K562 (cell line): ENCODE results near the gene STAP1. TPM values are rescaled to one million over a fixed set of nuclear protein-coding genes. Genes with fewer than 3 reads are reported as not detected.
A peak's percentile ranks its signal among the peaks of the same experiment; 100 is the strongest.

Experiments used
- CBX1 ChIP-seq: sonication (generic); IDR thresholded peaks from 2 replicates; pipeline ENCODE4 v1.6.1; 2016; ENCODE audit warnings: antibody characterized with exemption, low read depth, mild to moderate bottlenecking
- CREM ChIP-seq: IDR thresholded peaks from 2 replicates; pipeline ENCODE4 v1.6.1; 2014; ENCODE audit warnings: antibody characterized with exemption, low read depth
- RERE ChIP-seq: sonication (generic); formaldehyde crosslinking; IDR thresholded peaks from 2 replicates; pipeline ENCODE4 v1.8.0; 2023; ENCODE audit warnings: missing genetic modification reagents, mild to moderate bottlenecking, borderline replicate concordance
- SRSF9 ChIP-seq: fragments of 200-400 bp; formaldehyde crosslinking; IDR thresholded peaks from 2 replicates; pipeline ENCODE4 v1.6.1; 2017; ENCODE audit warnings: low read depth, low read length, borderline replicate concordance
- TEAD1 ChIP-seq, 2 experiments: fragments of 450-650 bp in 1 of 2; sonication (generic) in 1 of 2; formaldehyde crosslinking; IDR thresholded peaks; 2 replicates each; pipeline versions ENCODE4 v1.4.0 to v1.8.0; 2020 to 2022; ENCODE audit warnings: mild to moderate bottlenecking in 2 of 2, missing genetic modification reagents in 1 of 2
- ZFP1 ChIP-seq: fragments of 450-650 bp; formaldehyde crosslinking; IDR thresholded peaks from 2 replicates; pipeline ENCODE4 v1.4.0; 2020; ENCODE audit warnings: mild to moderate bottlenecking, mixed read lengths
- ZNF639 ChIP-seq, 2 experiments: fragments of 200-800 bp in 1 of 2; sonication (Bioruptor generic) in 1 of 2; sonication (generic) in 1 of 2; formaldehyde crosslinking in 1 of 2; IDR thresholded peaks in 1 of 2; conservative IDR thresholded peaks in 1 of 2; 2 replicates each; pipeline versions ENCODE4 v1.5.0 to v1.6.1; 2016 to 2020; ENCODE audit warnings: missing compliant biosample characterization in 1 of 2, missing genetic modification characterization in 1 of 2, missing genetic modification reagents in 1 of 2
- polyA plus RNA-seq, 8 experiments: library from polyadenylated mRNA; depleted of rRNA in 4 of 8; stranded (reverse) in 5 of 8; unstranded in 3 of 8; fragments of >200 nt; fragmentation: Nextera tagmentation in 2 of 8; fragmentation: Illumina TruSeq in 1 of 8; extraction: Ambion mirVana in 2 of 8; extraction: Trizol in 1 of 8; gene quantifications; 2 replicates each; pipeline versions ENCODE4 v1.2.1 to v1.2.3, GENCODE V29; 2011 to 2014; ENCODE audit warnings: inconsistent platforms in 1 of 8, missing spikeins in 1 of 8
- total RNA-seq, 7 experiments: library from RNA; depleted of rRNA in 6 of 7; stranded (reverse); fragments of >200 nt in 6 of 7; fragmentation: Illumina TruSeq in 2 of 7; extraction: Trizol in 2 of 7; gene quantifications; 2 replicates each; pipeline versions ENCODE4 v1.2.1 to v1.2.3, GENCODE V29; 2011 to 2021; ENCODE audit warnings: low replicate concordance in 1 of 7
- TF ChIP-seq, protein P1 (sequence below): fragments of 450-650 bp; IDR thresholded peaks from 2 replicates; pipeline ENCODE4 v1.6.1; 2016
- TF ChIP-seq, protein P2 (sequence below): fragments of 250-450 bp; sonication (Bioruptor Pico); IDR thresholded peaks from 2 replicates; pipeline ENCODE4 v1.8.0; 2022; ENCODE audit warnings: inconsistent platforms, mild to moderate bottlenecking, moderate library complexity, borderline replicate concordance
- TF ChIP-seq, protein P3 (sequence below): fragments of 150-350 bp; IDR thresholded peaks from 2 replicates; pipeline ENCODE4 v1.6.1; 2014; ENCODE audit warnings: low read depth, mild to moderate bottlenecking, low read length, borderline replicate concordance

STAP1 gene
- total and polyA plus RNA-seq, 9 of the 15 experiments (the other 6 are each of a cell fraction or from before 2014, with no cell fraction given) = 0.50 to 5.6 (median 1.4) TPM

GRCh38 chr4:67575232-67576058 lies 16.9 kb downstream of the STAP1 start (continued):
- TF ChIP-seq RERE (no peak), CBX1 (no peak), ZNF639 (CRISPR knock-in tag; conservative IDR thresholded peaks at IDR 0.05 in 1 of 2, IDR thresholded peaks at IDR 0.05 in 1 of 2) (peak in 1 of 2 experiments; percentile 39; a peak in 2 of 4 replicates), CREM (no peak), SRSF9 (no peak), TEAD1 (CRISPR knock-in tag; IDR thresholded peaks at IDR 0.05) (no peak), ZFP1 (no peak)
- TF ChIP-seq, protein P1, sequence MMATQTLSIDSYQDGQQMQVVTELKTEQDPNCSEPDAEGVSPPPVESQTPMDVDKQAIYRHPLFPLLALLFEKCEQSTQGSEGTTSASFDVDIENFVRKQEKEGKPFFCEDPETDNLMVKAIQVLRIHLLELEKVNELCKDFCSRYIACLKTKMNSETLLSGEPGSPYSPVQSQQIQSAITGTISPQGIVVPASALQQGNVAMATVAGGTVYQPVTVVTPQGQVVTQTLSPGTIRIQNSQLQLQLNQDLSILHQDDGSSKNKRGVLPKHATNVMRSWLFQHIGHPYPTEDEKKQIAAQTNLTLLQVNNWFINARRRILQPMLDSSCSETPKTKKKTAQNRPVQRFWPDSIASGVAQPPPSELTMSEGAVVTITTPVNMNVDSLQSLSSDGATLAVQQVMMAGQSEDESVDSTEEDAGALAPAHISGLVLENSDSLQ = no peak
- TF ChIP-seq, protein P2, sequence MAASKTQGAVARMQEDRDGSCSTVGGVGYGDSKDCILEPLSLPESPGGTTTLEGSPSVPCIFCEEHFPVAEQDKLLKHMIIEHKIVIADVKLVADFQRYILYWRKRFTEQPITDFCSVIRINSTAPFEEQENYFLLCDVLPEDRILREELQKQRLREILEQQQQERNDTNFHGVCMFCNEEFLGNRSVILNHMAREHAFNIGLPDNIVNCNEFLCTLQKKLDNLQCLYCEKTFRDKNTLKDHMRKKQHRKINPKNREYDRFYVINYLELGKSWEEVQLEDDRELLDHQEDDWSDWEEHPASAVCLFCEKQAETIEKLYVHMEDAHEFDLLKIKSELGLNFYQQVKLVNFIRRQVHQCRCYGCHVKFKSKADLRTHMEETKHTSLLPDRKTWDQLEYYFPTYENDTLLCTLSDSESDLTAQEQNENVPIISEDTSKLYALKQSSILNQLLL = no peak
- TF ChIP-seq, protein P3, sequence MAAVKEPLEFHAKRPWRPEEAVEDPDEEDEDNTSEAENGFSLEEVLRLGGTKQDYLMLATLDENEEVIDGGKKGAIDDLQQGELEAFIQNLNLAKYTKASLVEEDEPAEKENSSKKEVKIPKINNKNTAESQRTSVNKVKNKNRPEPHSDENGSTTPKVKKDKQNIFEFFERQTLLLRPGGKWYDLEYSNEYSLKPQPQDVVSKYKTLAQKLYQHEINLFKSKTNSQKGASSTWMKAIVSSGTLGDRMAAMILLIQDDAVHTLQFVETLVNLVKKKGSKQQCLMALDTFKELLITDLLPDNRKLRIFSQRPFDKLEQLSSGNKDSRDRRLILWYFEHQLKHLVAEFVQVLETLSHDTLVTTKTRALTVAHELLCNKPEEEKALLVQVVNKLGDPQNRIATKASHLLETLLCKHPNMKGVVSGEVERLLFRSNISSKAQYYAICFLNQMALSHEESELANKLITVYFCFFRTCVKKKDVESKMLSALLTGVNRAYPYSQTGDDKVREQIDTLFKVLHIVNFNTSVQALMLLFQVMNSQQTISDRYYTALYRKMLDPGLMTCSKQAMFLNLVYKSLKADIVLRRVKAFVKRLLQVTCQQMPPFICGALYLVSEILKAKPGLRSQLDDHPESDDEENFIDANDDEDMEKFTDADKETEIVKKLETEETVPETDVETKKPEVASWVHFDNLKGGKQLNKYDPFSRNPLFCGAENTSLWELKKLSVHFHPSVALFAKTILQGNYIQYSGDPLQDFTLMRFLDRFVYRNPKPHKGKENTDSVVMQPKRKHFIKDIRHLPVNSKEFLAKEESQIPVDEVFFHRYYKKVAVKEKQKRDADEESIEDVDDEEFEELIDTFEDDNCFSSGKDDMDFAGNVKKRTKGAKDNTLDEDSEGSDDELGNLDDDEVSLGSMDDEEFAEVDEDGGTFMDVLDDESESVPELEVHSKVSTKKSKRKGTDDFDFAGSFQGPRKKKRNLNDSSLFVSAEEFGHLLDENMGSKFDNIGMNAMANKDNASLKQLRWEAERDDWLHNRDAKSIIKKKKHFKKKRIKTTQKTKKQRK = no peak
